Mucosa of stomach (tissue), 1 donor: ENCODE data around the gene FPR1.
"Not testable (repeated sequence)": the region's sequence is repeated elsewhere in the genome, so short reads cannot be mapped to it uniquely, and the experiment has no call there.

Experiments
- H3K27me3 ChIP-seq: one replicate; pipeline ENCODE4 v1.7.0; 2013; ENCODE audit warnings: mild to moderate bottlenecking, low read length; ENCODE audit not compliant: control insufficient read depth, insufficient read depth
- H3K36me3 ChIP-seq: one replicate; pipeline ENCODE4 v1.7.0; 2013; ENCODE audit warnings: low read length; ENCODE audit not compliant: control insufficient read depth, insufficient read depth
- H3K4me1 ChIP-seq: one replicate; pipeline ENCODE4 v1.7.0; 2013; ENCODE audit warnings: mild to moderate bottlenecking, low read length; ENCODE audit not compliant: control insufficient read depth, insufficient read depth
- H3K4me3 ChIP-seq: one replicate; pipeline ENCODE4 v1.7.0; 2013; ENCODE audit warnings: low read length
- H3K9ac ChIP-seq: one replicate; pipeline ENCODE4 v1.7.0; 2013; ENCODE audit warnings: mild to moderate bottlenecking, low read length, moderate library complexity
- H3K9me3 ChIP-seq: one replicate; pipeline ENCODE4 v1.7.0; 2013; ENCODE audit warnings: mild to moderate bottlenecking, low read length, moderate library complexity; ENCODE audit not compliant: control insufficient read depth
- donor health status: Pancreatic carcinoma.

Gene FPR1

DNA sequence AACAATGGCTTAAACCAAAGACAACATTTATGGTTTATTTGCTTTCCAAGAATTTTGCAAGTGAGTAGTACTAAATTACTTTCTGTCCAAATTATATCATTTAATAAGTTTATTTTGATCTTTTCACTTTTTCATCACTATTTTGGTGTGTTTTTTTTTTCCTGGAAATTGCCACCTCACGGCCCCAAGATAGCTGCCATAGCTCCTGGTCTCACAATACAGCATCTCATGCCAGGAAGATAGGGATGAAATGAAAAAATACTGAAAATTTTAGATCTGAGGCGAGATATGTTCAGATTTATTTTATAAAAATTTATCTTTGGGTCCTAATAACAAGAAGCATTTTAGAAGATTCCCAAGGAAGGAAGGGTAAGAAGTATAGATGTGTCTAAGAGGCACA, 36.4 kb upstream of the FPR1 start:
- Histone ChIP-seq H3K27me3 (no peaks in the 10 kb centered on the region), H3K4me3 (no peak overlapping the region), H3K4me1 (no peaks in the 10 kb centered on the region), H3K9me3 (no peaks in the 10 kb centered on the region), H3K36me3 (no peaks in the 10 kb centered on the region), H3K9ac (no peak overlapping the region)

DNA sequence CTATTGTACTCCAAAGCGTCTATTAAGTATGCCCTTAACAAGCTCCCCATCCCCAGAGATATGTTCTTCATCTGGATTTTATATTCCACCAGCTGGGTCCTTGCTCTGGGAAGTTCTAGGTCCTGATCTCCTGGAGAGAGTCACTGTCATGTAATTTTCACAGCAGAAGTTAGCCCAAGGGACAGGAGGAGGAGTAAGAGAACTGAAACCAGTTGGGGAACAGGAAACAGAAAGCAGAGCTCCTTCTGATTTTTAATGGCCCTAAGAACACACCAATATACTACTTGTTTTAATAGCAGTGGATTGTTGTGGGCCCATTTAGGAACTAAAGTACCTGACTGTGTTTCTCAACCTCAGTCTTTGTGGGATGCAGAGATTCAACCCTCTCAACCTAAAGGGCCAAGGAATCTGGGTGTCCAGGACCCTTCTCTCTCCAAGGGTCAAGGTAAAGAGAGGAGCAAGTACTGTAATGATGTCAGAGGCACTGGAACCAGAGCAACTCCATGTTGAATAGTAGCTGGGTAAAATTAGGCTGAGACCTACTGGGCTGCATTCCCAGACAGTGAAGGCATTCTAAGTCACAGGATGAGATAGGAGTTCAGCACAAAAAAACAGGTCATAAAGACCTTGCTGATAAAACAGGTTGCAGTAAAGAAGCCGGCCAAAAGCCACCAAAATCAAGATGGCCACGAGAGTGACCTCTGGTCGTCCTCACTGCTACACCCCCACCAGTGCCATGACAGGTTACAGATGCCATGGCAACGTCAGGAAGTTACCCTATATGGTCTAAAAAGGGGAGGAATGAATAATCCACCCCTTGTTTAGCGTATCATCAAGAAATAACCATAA, 35.2 kb upstream of the FPR1 start:
- no peaks in the 10 kb centered on the region for H3K27me3 ChIP-seq
- H3K4me1 ChIP-seq, result no peaks in the 10 kb centered on the region
- H3K36me3 ChIP-seq, result no peaks in the 10 kb centered on the region
- no peak overlapping the region for H3K9ac ChIP-seq
- H3K9me3 ChIP-seq, result no peaks in the 10 kb centered on the region
- H3K4me3 ChIP-seq, result no peak overlapping the region

DNA sequence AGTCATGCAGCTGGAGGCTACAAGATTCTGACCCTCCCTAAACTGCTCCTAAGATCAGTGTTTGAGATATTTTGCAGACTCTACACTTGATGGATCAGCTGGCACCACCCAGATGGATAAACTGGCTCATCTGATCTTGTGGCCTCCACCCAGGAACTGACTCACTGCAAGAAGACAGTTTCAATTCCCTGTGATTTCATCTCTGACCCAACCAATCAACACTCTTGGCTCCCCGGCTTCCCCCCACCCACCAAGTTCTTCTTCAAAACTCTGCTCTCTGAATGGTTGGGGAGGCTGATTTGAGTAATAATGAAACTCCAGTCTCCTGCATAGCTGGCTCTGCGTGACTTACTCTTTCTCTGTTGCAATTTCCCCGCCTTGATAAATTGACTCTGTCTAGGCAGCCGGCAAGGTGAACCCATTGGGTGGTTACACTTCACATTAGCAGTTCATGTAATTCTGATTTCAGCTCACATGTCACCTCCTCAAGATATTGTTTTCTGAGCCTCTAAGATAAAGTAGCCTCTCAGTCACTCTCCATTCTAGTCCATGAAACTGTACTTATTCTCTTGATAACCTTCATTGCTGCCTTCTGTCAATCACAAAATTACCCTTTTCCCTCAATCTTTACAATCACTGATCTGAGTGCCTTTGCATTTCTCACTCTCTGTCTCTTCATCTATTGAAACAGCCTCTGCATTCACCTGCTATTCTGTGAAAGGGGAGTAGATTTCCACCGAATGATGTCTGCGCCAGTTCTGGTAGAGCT, 33.4 kb upstream of the FPR1 start:
- Histone ChIP-seq H3K36me3 (no peaks in the 10 kb centered on the region), H3K4me1 (no peaks in the 10 kb centered on the region), H3K4me3 (no peak overlapping the region), H3K9ac (no peak overlapping the region), H3K27me3 (peaks cover 5% of the 10 kb centered on the region), H3K9me3 (no peaks in the 10 kb centered on the region)

DNA sequence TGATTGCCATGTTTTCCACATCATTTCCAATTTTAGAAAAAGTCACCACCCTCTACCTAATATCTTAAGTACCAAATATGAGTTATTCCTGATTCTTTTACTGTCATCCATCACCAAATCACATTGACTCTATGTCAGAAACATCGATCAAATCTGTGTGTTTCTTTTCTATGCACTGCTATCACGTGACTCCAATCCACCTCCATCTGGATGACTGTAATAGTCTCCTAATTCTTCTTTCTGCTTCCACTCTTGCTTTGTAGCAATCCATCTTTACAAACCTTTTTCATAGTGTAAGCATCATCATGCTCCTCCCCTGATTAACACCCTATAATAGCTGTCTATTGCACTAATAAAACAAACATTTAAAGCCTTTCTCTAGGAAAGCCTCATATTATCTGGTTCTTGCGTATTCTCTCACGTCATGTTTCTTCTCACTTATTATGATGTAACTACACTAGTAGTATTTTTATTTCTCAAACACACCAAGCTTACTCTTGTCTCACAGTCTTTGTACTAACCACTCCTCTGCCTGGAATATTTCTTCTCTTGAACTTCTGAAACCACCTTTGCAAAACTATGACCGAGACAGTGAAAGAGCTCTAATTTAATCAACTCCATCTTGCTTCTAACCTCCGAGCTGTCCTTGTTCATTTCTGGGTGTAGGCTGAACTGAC, 32.6 kb upstream of the FPR1 start:
- no peaks in the 10 kb centered on the region for H3K36me3 ChIP-seq

DNA sequence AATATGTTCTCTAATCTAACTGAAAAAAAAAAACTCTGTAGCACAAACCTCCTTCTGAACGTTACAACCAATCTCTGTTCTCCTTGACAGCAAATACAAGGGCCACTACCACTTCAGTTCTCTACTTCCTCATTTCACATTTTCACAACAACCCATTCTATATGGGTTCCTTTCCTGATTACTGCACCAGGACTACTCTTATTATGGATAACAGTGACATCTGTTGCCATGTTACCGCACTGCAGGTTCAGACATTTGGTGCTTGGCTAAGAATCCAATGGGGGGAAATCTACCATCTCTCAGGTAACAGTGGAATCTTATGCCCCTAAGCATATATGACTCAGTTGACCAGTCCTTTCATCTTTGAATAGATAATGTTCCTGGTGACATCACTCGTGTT, 31.7 kb upstream of the FPR1 start:
- Histone ChIP-seq H3K4me1 (no peaks in the 10 kb centered on the region), H3K27me3 (peaks cover 5% of the 10 kb centered on the region), H3K9me3 (no peaks in the 10 kb centered on the region), H3K9ac (no peak overlapping the region), H3K4me3 (no peak overlapping the region), H3K36me3 (no peaks in the 10 kb centered on the region)

More for the DNA sequence above, 32.6 kb upstream of the FPR1 start:
- no peaks in the 10 kb centered on the region for H3K9me3 ChIP-seq
- H3K4me3 ChIP-seq, result no peak overlapping the region
- H3K4me1 ChIP-seq, result no peaks in the 10 kb centered on the region
- peaks cover 5% of the 10 kb centered on the region for H3K27me3 ChIP-seq
- no peak overlapping the region for H3K9ac ChIP-seq

DNA sequence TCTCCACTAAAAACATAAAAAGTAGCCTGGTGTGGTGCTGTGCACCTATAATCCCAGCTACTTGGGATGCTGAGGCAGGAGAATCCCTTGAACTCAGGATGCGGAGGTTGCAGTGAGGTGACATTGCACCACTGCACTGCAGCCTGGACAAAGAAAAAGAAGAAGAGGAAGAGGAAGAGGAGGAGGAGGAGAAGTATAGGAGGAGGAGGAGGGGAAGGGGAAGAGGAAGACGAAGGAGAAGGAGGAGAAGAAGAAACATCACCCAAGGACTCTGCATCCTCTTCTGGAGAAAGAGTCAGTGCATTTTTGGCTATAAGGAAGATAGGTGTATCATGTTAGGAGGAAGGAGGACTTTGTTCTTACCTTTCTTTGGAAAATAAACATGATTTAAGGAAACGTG, 30.3 kb upstream of the FPR1 start:
- peaks cover 5% of the 10 kb centered on the region for H3K27me3 ChIP-seq

DNA sequence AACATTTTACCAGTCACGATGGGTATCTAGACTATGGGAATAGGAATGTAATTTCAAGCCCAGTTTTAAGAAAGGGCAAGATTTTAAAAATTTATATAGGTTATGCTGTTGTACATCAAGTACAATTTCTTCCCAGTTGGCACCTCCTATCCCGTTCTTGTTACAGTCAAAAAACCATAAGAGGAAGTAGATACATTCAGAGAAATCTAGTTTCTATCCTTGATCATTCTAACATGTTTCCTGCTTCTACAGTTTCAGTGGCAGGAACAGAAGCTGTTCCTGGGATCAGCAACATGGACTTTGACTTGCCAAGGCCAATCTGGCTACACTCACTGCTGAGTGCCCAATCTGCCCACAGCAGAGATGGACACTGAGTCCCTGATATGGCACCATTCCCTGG, 28.6 kb upstream of the FPR1 start:
- Histone ChIP-seq H3K27me3 (peaks cover 5% of the 10 kb centered on the region), H3K4me1 (peaks cover 7% of the 10 kb centered on the region), H3K9ac (no peak overlapping the region), H3K4me3 (no peak overlapping the region), H3K36me3 (no peaks in the 10 kb centered on the region), H3K9me3 (no peaks in the 10 kb centered on the region)

More for the DNA sequence above, 30.3 kb upstream of the FPR1 start:
- peaks cover 7% of the 10 kb centered on the region for H3K4me1 ChIP-seq
- H3K36me3 ChIP-seq, result no peaks in the 10 kb centered on the region
- H3K9me3 ChIP-seq, result no peaks in the 10 kb centered on the region
- H3K4me3 ChIP-seq, result no peak overlapping the region
- H3K9ac ChIP-seq, result no peak overlapping the region

DNA sequence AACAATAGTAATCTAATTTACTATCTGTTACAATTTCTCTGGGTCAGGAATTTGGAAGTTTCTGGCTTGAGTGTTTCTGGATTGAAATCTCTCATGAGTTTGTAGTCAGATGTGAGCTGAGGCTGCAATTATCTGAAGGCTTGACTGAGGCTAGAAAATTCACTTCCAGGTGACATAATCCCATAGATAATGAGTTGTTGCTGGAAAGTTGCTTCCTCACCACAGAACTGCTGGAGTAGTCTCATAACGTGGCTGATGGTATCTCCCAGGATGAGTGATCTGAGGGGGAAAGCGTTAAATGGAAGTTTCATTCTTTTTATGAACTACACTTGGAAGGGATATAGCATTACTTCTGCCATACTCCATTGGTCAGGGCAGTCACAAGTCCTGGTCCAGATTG, 28.0 kb upstream of the FPR1 start:
- H3K9ac ChIP-seq, result no peak overlapping the region
- H3K9me3 ChIP-seq, result no peaks in the 10 kb centered on the region
- H3K36me3 ChIP-seq, result no peaks in the 10 kb centered on the region
- peaks cover 7% of the 10 kb centered on the region for H3K4me1 ChIP-seq
- no peak overlapping the region for H3K4me3 ChIP-seq
- peaks cover 5% of the 10 kb centered on the region for H3K27me3 ChIP-seq

DNA sequence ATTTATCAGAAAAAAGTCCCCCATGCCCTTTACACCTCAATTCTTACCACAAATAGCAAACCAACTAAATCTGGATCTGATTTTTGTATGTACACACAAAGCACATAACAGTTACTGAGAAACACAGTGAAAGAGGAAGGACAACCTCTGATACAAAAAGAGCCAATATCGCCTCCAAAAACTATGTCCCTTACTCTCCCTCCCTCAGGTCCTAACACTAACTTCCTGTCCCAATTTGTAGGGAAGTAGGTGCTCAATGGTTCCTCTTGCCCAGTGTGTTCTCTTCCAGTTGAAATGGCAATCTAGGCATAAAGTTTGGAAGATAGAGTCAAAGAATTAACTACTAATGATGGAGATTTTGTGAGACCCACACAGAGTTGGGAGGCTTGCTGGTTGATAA, 27.5 kb upstream of the FPR1 start:
- Histone ChIP-seq H3K4me3 (no peak overlapping the region), H3K9ac (no peak overlapping the region), H3K9me3 (no peaks in the 10 kb centered on the region), H3K4me1 (peaks cover 7% of the 10 kb centered on the region), H3K36me3 (no peaks in the 10 kb centered on the region), H3K27me3 (peaks cover 5% of the 10 kb centered on the region)

DNA sequence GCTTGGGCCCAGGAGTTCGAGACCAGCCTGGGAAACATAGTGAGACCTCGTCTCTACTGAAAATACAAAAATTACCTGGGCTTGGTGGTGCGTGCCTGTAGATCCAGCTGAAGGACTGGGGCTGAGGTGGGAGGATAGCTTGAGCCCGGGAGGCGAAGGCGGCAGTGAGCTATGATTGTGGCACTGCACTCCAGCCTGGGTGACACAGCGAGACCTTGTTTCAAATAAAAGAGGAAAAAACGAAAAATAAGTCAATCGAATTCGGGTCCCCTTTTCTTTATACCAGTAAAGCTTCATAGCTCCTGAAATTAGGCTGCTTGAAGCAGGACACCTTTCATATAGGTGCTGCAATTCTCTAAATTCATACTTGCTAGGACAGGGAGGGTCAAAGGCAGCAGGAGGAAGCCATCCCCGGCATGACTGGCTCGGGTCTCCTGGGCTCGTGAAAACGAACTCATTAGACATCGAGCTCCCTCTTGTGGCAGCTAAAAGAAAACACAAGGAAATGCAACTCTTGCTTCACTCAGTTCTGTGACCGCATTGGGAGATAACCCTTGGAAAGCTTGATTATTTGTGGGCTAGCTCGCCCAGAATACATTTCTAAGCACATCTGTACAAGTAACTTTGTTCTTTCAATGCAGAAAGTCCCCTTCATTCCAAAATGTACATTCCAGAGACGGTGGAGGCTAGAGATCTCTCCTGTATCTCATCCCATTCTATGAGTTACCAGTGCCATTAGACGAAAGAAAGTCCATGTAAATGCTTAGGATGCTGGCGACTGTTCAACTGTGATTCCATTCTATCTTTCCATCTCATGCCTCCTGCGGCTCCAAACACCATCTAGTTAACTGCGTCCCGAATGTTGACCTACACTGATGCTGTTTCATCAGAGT, 26.1 kb upstream of the FPR1 start:
- peaks cover 5% of the 10 kb centered on the region for H3K27me3 ChIP-seq

DNA sequence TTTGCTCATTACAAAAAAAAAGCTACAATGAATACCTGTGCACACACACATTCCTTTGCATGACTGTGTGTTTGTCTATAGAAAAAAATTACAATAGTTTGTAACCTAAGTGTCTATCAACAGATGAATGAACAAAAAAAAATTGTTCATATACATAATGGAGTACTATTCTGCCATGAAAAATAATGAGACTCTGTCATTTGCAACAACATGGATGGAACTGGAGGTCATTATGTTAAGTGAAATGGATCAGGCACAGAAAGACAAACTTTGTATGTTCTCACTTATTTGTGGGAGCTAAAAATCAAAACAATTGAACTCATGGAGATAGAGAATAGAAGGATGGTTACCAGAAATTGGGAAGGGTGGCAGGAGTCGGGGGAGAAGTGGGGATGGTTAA, 24.9 kb upstream of the FPR1 start:
- H3K36me3 ChIP-seq, H3K4me1 ChIP-seq, H3K9me3 ChIP-seq, H3K4me3 ChIP-seq, H3K9ac ChIP-seq, H3K27me3 ChIP-seq: not testable (repeated sequence)

More for the DNA sequence above, 26.1 kb upstream of the FPR1 start:
- Histone ChIP-seq H3K9ac (no peak overlapping the region), H3K4me1 (peaks cover 7% of the 10 kb centered on the region), H3K4me3 (no peak overlapping the region), H3K36me3 (no peaks in the 10 kb centered on the region), H3K9me3 (no peaks in the 10 kb centered on the region)
